Parathyroid adenoma (tissue), 2 donors: ENCODE measurements around the gene ADGRL2.

Experiments used
- H2AFZ ChIP-seq: fragments of 300-600 bp; sonication (generic); one replicate; pipeline ENCODE4 v1.7.0; 2017; ENCODE audit warnings: antibody characterized with exemption, mild to moderate bottlenecking
- H3K27ac ChIP-seq: fragments of 300-600 bp; sonication (generic); one replicate; pipeline ENCODE4 v1.7.0; 2017
- H3K27me3 ChIP-seq: fragments of 300-600 bp; sonication (generic); one replicate; pipeline ENCODE4 v1.7.0; 2017; ENCODE audit warnings: low read length; ENCODE audit not compliant: control insufficient read depth, insufficient read depth
- H3K36me3 ChIP-seq: fragments of 300-600 bp; sonication (generic); one replicate; pipeline ENCODE4 v1.7.0; 2017; ENCODE audit warnings: low read length; ENCODE audit not compliant: control insufficient read depth, insufficient read depth
- H3K4me1 ChIP-seq: fragments of 300-600 bp; sonication (generic); one replicate; pipeline ENCODE4 v1.7.0; 2017; ENCODE audit warnings: control low read depth
- H3K4me2 ChIP-seq: fragments of 300-600 bp; sonication (generic); one replicate; pipeline ENCODE4 v1.7.0; 2017; ENCODE audit warnings: low read length
- H3K4me3 ChIP-seq: fragments of 300-600 bp; sonication (generic); one replicate; pipeline ENCODE4 v1.7.0; 2017; ENCODE audit warnings: low read depth, low read length
- H3K79me2 ChIP-seq: fragments of 300-600 bp; sonication (generic); one replicate; pipeline ENCODE4 v1.7.0; 2017; ENCODE audit warnings: control low read depth
- H3K9ac ChIP-seq: fragments of 300-600 bp; sonication (generic); one replicate; pipeline ENCODE4 v1.7.0; 2017; ENCODE audit warnings: mild to moderate bottlenecking
- H3K9me3 ChIP-seq: fragments of 300-600 bp; sonication (generic); one replicate; pipeline ENCODE4 v1.7.0; 2017; ENCODE audit warnings: low read length; ENCODE audit not compliant: control insufficient read depth
- CTCF ChIP-seq: fragments of 300-600 bp; sonication (generic); IDR thresholded peaks from one replicate; pipeline ENCODE4 v1.7.0; 2017; ENCODE audit warnings: antibody characterized with exemption, mild to moderate bottlenecking
- donor health status: primary hyperparathyroidism.

ADGRL2 gene

GRCh38 chr1:81803431-81804110, 2.8 kb downstream of the ADGRL2 start:
- H3K4me1 ChIP-seq: no peaks in the 10 kb centered on the region
- H3K27ac ChIP-seq: peak overlapping the region; percentile 57
- H2AFZ ChIP-seq: no peak overlapping the region
- peak overlapping the region; percentile 94 for H3K4me3 ChIP-seq
- no peak for TF ChIP-seq CTCF
- H3K27me3 ChIP-seq: no peaks in the 10 kb centered on the region
- no peaks in the 10 kb centered on the region for H3K9me3 ChIP-seq
- no peak overlapping the region for H3K9ac ChIP-seq
- peak overlapping the region; percentile 91 for H3K4me2 ChIP-seq
- no peaks in the 10 kb centered on the region for H3K36me3 ChIP-seq
- H3K79me2 ChIP-seq: no peaks in the 10 kb centered on the region

GRCh38 chr1:81804312-81804711, 3.6 kb downstream of the ADGRL2 start:
- H3K27ac ChIP-seq: no peak overlapping the region
- no peak for TF ChIP-seq CTCF

GRCh38 chr1:81805537-81806431, 5.0 kb downstream of the ADGRL2 start:
- no peak overlapping the region for H3K27ac ChIP-seq
- peak overlapping the region; percentile 48 for H3K4me2 ChIP-seq
- no peak overlapping the region for H3K4me3 ChIP-seq
- no peak for TF ChIP-seq CTCF
- H3K4me1 ChIP-seq: no peaks in the 10 kb centered on the region
- H3K9ac ChIP-seq: no peak overlapping the region
- no peaks in the 10 kb centered on the region for H3K79me2 ChIP-seq
- no peaks in the 10 kb centered on the region for H3K9me3 ChIP-seq
- no peak overlapping the region for H2AFZ ChIP-seq
- H3K36me3 ChIP-seq: no peaks in the 10 kb centered on the region
- H3K27me3 ChIP-seq: no peaks in the 10 kb centered on the region

More at GRCh38 chr1:81804312-81804711, 3.6 kb downstream of the ADGRL2 start:
- H3K4me2 ChIP-seq: peak overlapping the region; percentile 91
- peak overlapping the region; percentile 94 for H3K4me3 ChIP-seq
- no peaks in the 10 kb centered on the region for H3K9me3 ChIP-seq
- no peak overlapping the region for H2AFZ ChIP-seq
- no peaks in the 10 kb centered on the region for H3K36me3 ChIP-seq
- H3K27me3 ChIP-seq: no peaks in the 10 kb centered on the region
- no peaks in the 10 kb centered on the region for H3K4me1 ChIP-seq
- H3K79me2 ChIP-seq: no peaks in the 10 kb centered on the region
- H3K9ac ChIP-seq: no peak overlapping the region

- no peaks in the 10 kb centered on the region for H3K36me3 ChIP-seq
- no peak overlapping the region for H3K9ac ChIP-seq
- H3K27me3 ChIP-seq: no peaks in the 10 kb centered on the region
- H3K79me2 ChIP-seq: no peaks in the 10 kb centered on the region
- no peaks in the 10 kb centered on the region for H3K4me1 ChIP-seq
- H3K27ac ChIP-seq: no peak overlapping the region
- no peak overlapping the region for H3K4me3 ChIP-seq
- no peak overlapping the region for H2AFZ ChIP-seq
- no peaks in the 10 kb centered on the region for H3K9me3 ChIP-seq
- no peak for TF ChIP-seq CTCF
- peak overlapping the region; percentile 48 for H3K4me2 ChIP-seq
These were observed 5.7 kb downstream of the ADGRL2 start for GRCh38 chr1:81806432-81806770.
